Lung (tissue), 12 donors: ENCODE data around the gene PUS3. TPM values are rescaled to one million over a fixed set of nuclear protein-coding genes. Genes with fewer than 3 reads are reported as not detected.

Source experiments
- ATAC-seq: fragments of 200-7000 bp; cut with Tn5 transposase; one replicate; pipeline ENCODE4 v1.9.1; 2020; ENCODE audit warnings: moderate number of reproducible peaks; ENCODE audit not compliant: insufficient read depth, low FRiP score
- DNase-seq, 3 donors: peaks; one replicate each; pipeline ENCODE4 v3.0.0-alpha.2; 2013 to 2017
- H3K27ac ChIP-seq, 2 donors: one replicate each; pipeline ENCODE4 v1.5.1; 2013; ENCODE audit warnings: mild to moderate bottlenecking in 2 of 2, moderate library complexity in 2 of 2, control low read depth in 1 of 2, inconsistent platforms in 1 of 2, low read depth in 1 of 2, low read length in 1 of 2
- H3K27me3 ChIP-seq, 3 donors: one replicate each; pipeline ENCODE4 v1.5.1; 2013; ENCODE audit warnings: low read length in 2 of 3; ENCODE audit not compliant: control insufficient read depth in 3 of 3, insufficient read depth in 3 of 3
- H3K36me3 ChIP-seq, 4 donors: one replicate each; pipeline ENCODE4 v1.5.1; 2013; ENCODE audit warnings: low read length in 4 of 4, mild to moderate bottlenecking in 1 of 4, moderate library complexity in 1 of 4; ENCODE audit not compliant: control insufficient read depth in 4 of 4, insufficient read depth in 4 of 4
- H3K4me1 ChIP-seq, 5 donors: one replicate each; pipeline ENCODE4 v1.5.1; 2013; ENCODE audit warnings: low read length in 5 of 5, mild to moderate bottlenecking in 2 of 5, moderate library complexity in 1 of 5; ENCODE audit not compliant: control insufficient read depth in 5 of 5, insufficient read depth in 5 of 5
- H3K4me3 ChIP-seq: one replicate; pipeline ENCODE4 v1.5.1; 2013; ENCODE audit warnings: mild to moderate bottlenecking, control low read depth, moderate library complexity
- H3K9ac ChIP-seq, 2 donors: one replicate each; pipeline ENCODE4 v1.5.1; 2013; ENCODE audit warnings: low read length in 2 of 2, control low read depth in 1 of 2; ENCODE audit not compliant: insufficient read depth in 1 of 2
- H3K9me3 ChIP-seq, 4 donors: one replicate each; pipeline ENCODE4 v1.5.1; 2013; ENCODE audit warnings: low read length in 3 of 4, mild to moderate bottlenecking in 1 of 4, moderate library complexity in 1 of 4; ENCODE audit not compliant: control insufficient read depth in 4 of 4, insufficient read depth in 3 of 4
- CTCF ChIP-seq: IDR thresholded peaks from 2 replicates; pipeline ENCODE4 v1.5.1; 2012; ENCODE audit warnings: mild to moderate bottlenecking; ENCODE audit errors: control extremely low read depth, extremely low read depth
- WGBS, 2 donors: extraction: QIAGEN DNeasy Blood & Tissue Kit; methylation state at CpG; one replicate each; pipeline ENCODE4 v1.1.7; 2013; 5-methylcytosine and 5-hydroxymethylcytosine counted together
- polyA plus RNA-seq, 2 donors: library from polyadenylated mRNA; stranded (reverse); fragments of 200-250 nt; gene quantifications; one replicate each; pipeline ENCODE4 v1.2.1, GENCODE V29; 2013
- total RNA-seq, 2 donors: library from RNA; depleted of rRNA in 1 of 2; stranded (reverse); fragments of >200 nt in 1 of 2; gene quantifications; one replicate each; pipeline ENCODE4 v1.2.1, GENCODE V29; 2014 to 2021
- donor health status: control.
- donor health status: control.
- donor health status: Bipolar disorder and iron deficiency.
- donor health status: healthy.
- donor health status: DM: yes; HTN: yes; CAD: no.

PUS3 gene
- total and polyA plus RNA-seq, 4 donors, result 6.9 to 15.7 (median 10.8) TPM

- 78 to 86% methylated on average over 15 of the region's 15 CpGs for WGBS, 2 donors
Observed at GRCh38 chr11:125950696-125951651, 48.0 kb upstream of the PUS3 start.

DNA sequence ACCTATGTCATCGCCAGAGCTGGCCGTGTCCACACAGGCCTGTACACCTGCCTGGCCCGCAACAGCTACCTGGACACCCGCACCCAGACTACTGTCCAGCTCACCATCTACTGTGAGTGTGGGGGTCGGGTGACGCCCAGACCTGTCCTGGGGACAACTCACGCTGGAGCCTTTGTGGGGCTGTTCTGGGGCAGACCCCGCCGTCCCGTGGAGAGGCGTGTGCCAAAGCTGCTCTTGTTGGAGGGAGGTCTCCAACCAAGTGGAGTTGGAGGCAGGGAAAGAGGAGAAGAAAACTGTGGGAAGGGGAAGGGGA, 47.1 kb upstream of the PUS3 start:
- H3K4me1 ChIP-seq, result peaks cover 3 to 23% (median 8%) of the 10 kb centered on the region in 5 donors
- DNase-seq (no peak), ATAC-seq (no peak)
- H3K4me3 ChIP-seq, result no peak overlapping the region
- no peaks in the 10 kb centered on the region for H3K9me3 ChIP-seq
- WGBS, 2 donors, result 93 to 94% methylated on average over 11 of the region's 11 CpGs
- no peaks in the 10 kb centered on the region for H3K36me3 ChIP-seq
- H3K27me3 ChIP-seq, result peaks cover 0 to 6% (median 0%) of the 10 kb centered on the region in 3 donors
- no peak overlapping the region for H3K9ac ChIP-seq
- TF ChIP-seq CTCF, result no peak
- H3K27ac ChIP-seq, result no peak overlapping the region

More at GRCh38 chr11:125950696-125951651, 48.0 kb upstream of the PUS3 start:
- no peak overlapping the region for H3K27ac ChIP-seq
- no peaks in the 10 kb centered on the region for H3K36me3 ChIP-seq
- peaks cover 3 to 23% (median 8%) of the 10 kb centered on the region in 5 donors for H3K4me1 ChIP-seq
- no peaks in the 10 kb centered on the region for H3K9me3 ChIP-seq
- ATAC-seq, result no peak
- H3K27me3 ChIP-seq, result peaks cover 0 to 5% (median 0%) of the 10 kb centered on the region in 3 donors
- H3K4me3 ChIP-seq, result no peak overlapping the region
- peak; percentile 88 to 95 (median 93) for DNase-seq
- TF ChIP-seq CTCF, result no peak
- H3K9ac ChIP-seq, result no peak overlapping the region

DNA sequence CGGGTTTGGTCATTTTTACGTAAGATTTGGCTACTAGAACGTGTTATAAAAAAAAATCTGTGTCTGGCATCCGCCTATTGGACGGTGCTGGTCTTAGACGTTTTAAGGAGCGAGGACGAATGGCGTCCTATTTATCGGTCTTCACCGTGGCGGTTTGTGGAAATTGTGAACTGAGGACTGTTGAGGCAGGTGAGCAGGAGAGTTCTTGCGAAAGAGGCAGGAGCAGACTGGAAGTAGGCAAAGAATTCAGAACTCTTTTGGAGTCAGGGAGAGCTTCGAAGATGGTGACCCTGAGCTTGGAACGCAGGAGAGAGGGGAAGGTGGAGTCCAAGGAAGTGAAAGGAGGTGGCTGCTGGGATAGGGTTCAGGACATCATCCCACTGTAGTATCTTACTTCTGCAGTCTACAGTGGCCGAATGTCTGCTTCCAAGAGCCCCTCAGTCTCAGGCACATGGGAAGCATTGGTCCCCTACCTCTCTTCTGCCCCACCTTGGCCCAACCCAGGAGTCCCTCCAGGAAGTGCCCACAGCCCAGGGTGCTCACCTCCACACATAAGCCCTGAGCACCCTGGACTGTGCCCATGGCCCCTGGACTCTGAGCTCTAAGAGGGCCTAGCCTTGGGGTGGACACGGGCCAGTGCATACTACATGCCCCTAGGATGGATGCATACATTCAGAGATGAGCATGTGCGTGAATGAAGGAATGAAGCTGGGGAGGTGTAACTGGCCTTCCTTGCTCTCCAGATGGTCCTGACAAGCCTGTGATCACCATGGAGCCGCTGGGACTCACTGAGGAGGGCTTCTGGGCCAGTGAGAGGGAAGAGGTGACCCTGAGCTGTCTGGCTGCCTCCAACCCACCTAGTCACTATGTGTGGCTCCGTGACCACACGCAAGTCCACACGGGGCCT, 46.5 kb upstream of the PUS3 start:
- H3K27me3 ChIP-seq, result peaks cover 0 to 9% (median 0%) of the 10 kb centered on the region in 3 donors
- DNase-seq (no peak), ATAC-seq (no peak)
- no peak overlapping the region for H3K27ac ChIP-seq
- H3K9ac ChIP-seq, result no peak overlapping the region
- H3K9me3 ChIP-seq, result no peaks in the 10 kb centered on the region
- no peaks in the 10 kb centered on the region for H3K36me3 ChIP-seq
- WGBS, 2 donors, result 93 to 94% methylated on average over 22 of the region's 22 CpGs
- no peak overlapping the region for H3K4me3 ChIP-seq
- H3K4me1 ChIP-seq, result peaks cover 3 to 23% (median 8%) of the 10 kb centered on the region in 5 donors
- no peak for TF ChIP-seq CTCF
